Esophagus squamous epithelium (tissue), 5 donors: ENCODE results near the gene CENPA. TPM values are rescaled to one million over a fixed set of nuclear protein-coding genes. Genes with fewer than 3 reads are reported as not detected.

Experiments used
- DNase-seq: peaks from one replicate; lab custom pipeline; 2025; lab: John Stamatoyannopoulos, UW
- H3K27ac ChIP-seq, 4 donors: fragments of 200-600 bp; sonication (generic); one replicate each; pipeline ENCODE4 v1.5.1; 2016 to 2019; ENCODE audit warnings: mild to moderate bottlenecking in 1 of 4
- H3K27me3 ChIP-seq, 4 donors: fragments of 200-600 bp; sonication (generic); 1 replicate in 3 of 4; 2 replicates in 1 of 4; pipeline versions ENCODE4 v1.5.1 to v1.6.0; 2017 to 2021; ENCODE audit warnings: antibody characterized with exemption in 1 of 4
- H3K36me3 ChIP-seq, 3 donors: fragments of 200-600 bp; sonication (generic); one replicate each; pipeline ENCODE4 v1.5.1; 2016 to 2019
- H3K4me1 ChIP-seq, 3 donors: fragments of 200-600 bp; sonication (generic); one replicate each; pipeline ENCODE4 v1.5.1; 2017 to 2019
- H3K4me3 ChIP-seq, 4 donors: fragments of 200-600 bp; sonication (generic); 1 replicate in 3 of 4; 2 replicates in 1 of 4; pipeline ENCODE4 v1.5.1; 2016 to 2019; ENCODE audit warnings: mild to moderate bottlenecking in 2 of 4, moderate library complexity in 1 of 4
- H3K9me3 ChIP-seq, 3 donors: fragments of 200-600 bp; sonication (generic); one replicate each; pipeline ENCODE4 v1.5.1; 2016 to 2019
- POLR2A ChIP-seq, 4 donors: fragments of 450-650 bp; IDR thresholded peaks; one replicate each; pipeline ENCODE4 v1.6.1; 2017; ENCODE audit warnings: antibody characterized with exemption in 4 of 4, mild to moderate bottlenecking in 4 of 4, moderate library complexity in 3 of 4
- WGBS, 2 donors: methylation state at CpG; one replicate each; pipeline ENCODE4 v1.1.5; 2018; 5-methylcytosine and 5-hydroxymethylcytosine counted together
- intact Hi-C: fragments of 100-400 bp; cut with DNase I; formaldehyde crosslinking; loops from one replicate; pipeline ENCODE4 v1.15.0; 2022
- total RNA-seq, 4 donors: library from RNA; depleted of rRNA; stranded (reverse); fragments of >200 nt; gene quantifications; one replicate each; pipeline ENCODE4 v1.1.0, GENCODE V29; 2016
- TF ChIP-seq, protein P1 (sequence below), 6 experiments: fragments of 450-650 bp in 4 of 6; fragments of 200-600 bp in 2 of 6; sonication (generic) in 2 of 6; IDR thresholded peaks; one replicate each; pipeline ENCODE4 v1.5.1; 2016 to 2019; ENCODE audit warnings: antibody characterized with exemption in 6 of 6, mild to moderate bottlenecking in 4 of 6, moderate library complexity in 4 of 6
- donor health status: DM: yes; HTN: yes; CAD: no.

Gene CENPA
- total RNA-seq, 4 donors from 2014 or later, result 3.4 to 12.4 (median 5.0) TPM

DNA sequence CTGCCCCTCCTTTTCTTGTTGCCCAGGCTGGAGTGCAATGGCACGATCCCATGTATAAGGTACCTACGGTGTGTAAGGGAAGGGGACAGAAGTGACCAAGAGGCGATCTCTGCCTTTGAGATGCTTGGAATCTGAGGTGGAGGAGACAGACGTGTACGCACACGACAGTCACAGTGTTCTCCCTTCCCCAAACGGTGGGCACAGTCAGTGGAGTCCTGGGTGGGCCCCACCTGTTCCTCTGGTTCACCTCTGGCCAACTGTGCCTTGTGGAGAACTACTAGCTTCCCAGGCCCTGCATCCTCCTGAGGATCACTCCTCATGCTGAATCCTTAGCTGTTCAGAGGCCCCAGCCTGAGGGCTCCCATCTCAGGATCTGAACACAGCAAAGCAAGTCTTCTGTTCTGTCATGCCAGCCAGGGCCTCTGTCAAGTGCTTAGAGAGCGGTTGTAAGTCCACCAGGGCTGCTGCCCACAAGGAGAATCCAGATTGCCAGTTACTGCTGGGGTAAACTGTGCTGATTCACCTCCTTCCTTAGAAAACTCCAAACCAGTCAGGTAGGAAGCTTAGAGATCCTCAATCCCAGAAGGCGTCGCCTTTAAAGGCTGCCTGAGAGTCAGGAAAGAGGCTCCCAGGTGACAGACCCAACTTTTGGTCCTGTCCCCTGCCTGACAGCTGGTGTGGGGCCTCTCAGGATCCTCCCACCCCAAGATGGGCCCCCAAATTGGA, 20.2 kb upstream of the CENPA start:
- DNase-seq, result no peak
- no peaks in the 10 kb centered on the region for H3K9me3 ChIP-seq
- no peaks in the 10 kb centered on the region for H3K27me3 ChIP-seq
- TF ChIP-seq, protein P1, sequence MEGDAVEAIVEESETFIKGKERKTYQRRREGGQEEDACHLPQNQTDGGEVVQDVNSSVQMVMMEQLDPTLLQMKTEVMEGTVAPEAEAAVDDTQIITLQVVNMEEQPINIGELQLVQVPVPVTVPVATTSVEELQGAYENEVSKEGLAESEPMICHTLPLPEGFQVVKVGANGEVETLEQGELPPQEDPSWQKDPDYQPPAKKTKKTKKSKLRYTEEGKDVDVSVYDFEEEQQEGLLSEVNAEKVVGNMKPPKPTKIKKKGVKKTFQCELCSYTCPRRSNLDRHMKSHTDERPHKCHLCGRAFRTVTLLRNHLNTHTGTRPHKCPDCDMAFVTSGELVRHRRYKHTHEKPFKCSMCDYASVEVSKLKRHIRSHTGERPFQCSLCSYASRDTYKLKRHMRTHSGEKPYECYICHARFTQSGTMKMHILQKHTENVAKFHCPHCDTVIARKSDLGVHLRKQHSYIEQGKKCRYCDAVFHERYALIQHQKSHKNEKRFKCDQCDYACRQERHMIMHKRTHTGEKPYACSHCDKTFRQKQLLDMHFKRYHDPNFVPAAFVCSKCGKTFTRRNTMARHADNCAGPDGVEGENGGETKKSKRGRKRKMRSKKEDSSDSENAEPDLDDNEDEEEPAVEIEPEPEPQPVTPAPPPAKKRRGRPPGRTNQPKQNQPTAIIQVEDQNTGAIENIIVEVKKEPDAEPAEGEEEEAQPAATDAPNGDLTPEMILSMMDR (IDR thresholded peaks at IDR 0.05), result no peak
- TF ChIP-seq POLR2A (IDR thresholded peaks at IDR 0.05), result peak in 1 of 4 donors; percentile 39
- peaks cover 52 to 73% (median 62%) of the 10 kb centered on the region in 3 donors for H3K4me1 ChIP-seq
- H3K36me3 ChIP-seq, result no peaks in the 10 kb centered on the region
- intact Hi-C loops, result no loop called here
- H3K4me3 ChIP-seq, result peak overlapping the region; percentile 64 to 95 (median 92)
- WGBS, 2 donors, result 42 to 70% methylated on average over 7 to 9 of the region's 10 CpGs
- peak overlapping the region; percentile 90 to 98 (median 96) for H3K27ac ChIP-seq

DNA sequence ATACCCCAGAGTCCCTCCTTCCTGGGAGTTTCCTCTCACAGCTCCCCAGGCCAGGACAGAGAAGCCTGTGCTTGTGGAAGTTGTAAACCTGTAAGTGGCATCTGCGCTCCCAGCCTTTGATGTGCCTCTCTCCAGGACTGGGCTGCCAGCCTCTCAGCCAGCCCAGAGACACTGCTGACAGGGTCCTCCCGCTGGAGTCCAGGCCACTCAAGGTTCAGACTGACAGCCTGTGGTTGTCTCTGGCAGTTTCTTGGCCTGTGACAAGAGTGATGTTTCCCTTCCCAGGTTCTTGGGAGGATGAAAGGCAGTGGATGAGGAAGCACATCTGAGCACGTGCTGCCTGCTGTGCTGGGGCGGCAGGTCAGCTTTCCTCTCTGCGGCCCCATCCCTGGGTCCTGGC, 18.7 kb upstream of the CENPA start:
- H3K9me3 ChIP-seq, result no peaks in the 10 kb centered on the region
- TF ChIP-seq, protein P1 (IDR thresholded peaks at IDR 0.05), result no peak
- TF ChIP-seq POLR2A (IDR thresholded peaks at IDR 0.05), result no peak
- WGBS, 2 donors, result 38 to 49% methylated on average over 3 to 4 of the region's 5 CpGs
- DNase-seq, result no peak
- peak overlapping the region; percentile 66 to 98 (median 94) for H3K27ac ChIP-seq
- no peaks in the 10 kb centered on the region for H3K36me3 ChIP-seq
- intact Hi-C loops, result no loop called here
- H3K4me1 ChIP-seq, result peaks cover 67 to 88% (median 77%) of the 10 kb centered on the region in 3 donors
- H3K27me3 ChIP-seq, result no peaks in the 10 kb centered on the region
- no peak overlapping the region for H3K4me3 ChIP-seq

DNA sequence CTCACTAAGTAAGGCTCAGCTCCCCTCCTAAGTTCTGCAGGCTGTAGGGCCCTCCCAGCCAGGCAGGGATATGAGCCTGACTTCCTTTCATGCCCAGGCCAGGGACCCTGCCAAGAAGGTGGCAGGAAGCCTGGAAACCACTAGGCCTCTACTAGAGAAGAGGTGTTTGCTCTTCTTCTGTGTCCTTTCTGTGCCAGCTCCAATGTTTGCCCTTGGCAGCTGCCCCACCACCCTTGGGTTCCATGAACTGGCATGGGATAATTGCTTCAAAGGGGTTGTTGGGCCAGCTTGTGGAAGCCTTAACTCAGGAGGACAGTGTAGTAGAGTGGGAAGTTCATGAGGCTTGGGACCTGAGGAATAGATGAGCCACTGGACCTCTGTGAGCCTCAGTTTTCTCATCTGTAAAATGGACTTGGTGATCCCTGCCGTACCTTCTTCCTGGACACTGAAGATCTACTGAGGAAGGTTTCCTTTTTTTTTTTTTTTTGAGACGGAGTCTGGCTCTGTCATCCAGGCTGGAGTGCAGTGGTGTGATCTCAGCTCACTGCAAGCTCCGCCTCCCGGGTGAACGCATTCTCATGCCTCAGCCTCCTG, 17.9 kb upstream of the CENPA start:
- no peak for TF ChIP-seq POLR2A (IDR thresholded peaks at IDR 0.05)
- TF ChIP-seq, protein P1 (IDR thresholded peaks at IDR 0.05), result no peak
- no peaks in the 10 kb centered on the region for H3K36me3 ChIP-seq
- 90 to 97% methylated on average over 4 to 5 of the region's 5 CpGs for WGBS, 2 donors
- no peaks in the 10 kb centered on the region for H3K9me3 ChIP-seq
- DNase-seq, result no peak
- H3K4me1 ChIP-seq, result peaks cover 76 to 97% (median 85%) of the 10 kb centered on the region in 3 donors
- H3K4me3 ChIP-seq, result no peak overlapping the region
- H3K27ac ChIP-seq, result peak overlapping the region; percentile 79 to 98 (median 94)
- H3K27me3 ChIP-seq, result no peaks in the 10 kb centered on the region
- intact Hi-C loops, result no loop called here

DNA sequence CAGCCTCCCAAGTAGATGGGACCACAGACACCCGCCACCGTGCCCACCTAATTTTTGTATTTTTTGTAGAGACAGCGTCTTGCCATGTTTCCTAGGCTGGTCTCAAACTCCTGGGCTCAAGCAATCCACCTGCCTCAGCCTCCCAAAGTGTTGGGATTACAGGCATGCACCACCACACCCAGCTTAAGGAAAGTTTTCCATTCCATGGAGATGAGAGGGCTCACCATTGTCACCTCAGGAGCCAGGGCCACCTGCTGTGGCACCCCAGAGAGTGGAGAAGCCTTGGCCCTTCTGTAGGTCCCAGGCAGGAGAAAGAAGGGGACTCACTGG, 17.1 kb upstream of the CENPA start:
- Histone ChIP-seq H3K27me3 (no peaks in the 10 kb centered on the region), H3K9me3 (no peaks in the 10 kb centered on the region), H3K4me1 (peaks cover 76 to 96% (median 84%) of the 10 kb centered on the region in 3 donors), H3K4me3 (no peak overlapping the region), H3K36me3 (peaks cover 0 to 5% (median 0%) of the 10 kb centered on the region in 3 donors), H3K27ac (peak overlapping the region; percentile 87 to 98 (median 94))
- DNase-seq, result no peak
- intact Hi-C loops, result no loop called here
- TF ChIP-seq POLR2A (IDR thresholded peaks at IDR 0.05), result no peak
- TF ChIP-seq, protein P1 (IDR thresholded peaks at IDR 0.05), result no peak
- 100% methylated on average over 1 to 3 of the region's 3 CpGs for WGBS, 2 donors
